ENCODE measurements around the gene KPNA2. TPM values are rescaled to one million over a fixed set of nuclear protein-coding genes. Genes with fewer than 3 reads are reported as not detected.
"Not testable (repeated sequence)": the region's sequence is repeated elsewhere in the genome, so short reads cannot be mapped to it uniquely, and the experiment has no call there.

KPNA2 gene
- total RNA-seq, 2 donors from 2014 or later = 248 to 310 TPM

GRCh38 chr17:68021963-68022362 lies 13.6 kb upstream of the KPNA2 start:
- no peaks in the 10 kb centered on the region for H3K9me3 Mint-ChIP-seq
- H3K4me3 Mint-ChIP-seq = no peak overlapping the region
- Histone ChIP-seq H3K4me1 (ENCODE audit: control insufficient read depth, insufficient read depth, low read length) (peaks cover 4% of the 10 kb centered on the region), H3K9me3 (ENCODE audit: control insufficient read depth, low read length) (no peaks in the 10 kb centered on the region), H3K4me3 (ENCODE audit: low read length) (no peak overlapping the region), H3K9ac (ENCODE audit: extremely low read depth, low read length, poor library complexity, severe bottlenecking) (no peak overlapping the region), H3K36me3 (ENCODE audit: control insufficient read depth, insufficient read depth, low read length) (no peaks in the 10 kb centered on the region), H3K27ac (ENCODE audit: low read depth, low read length) (no peak overlapping the region), H3K27me3 (ENCODE audit: control insufficient read depth, insufficient read depth, low read length, poor library complexity, severe bottlenecking) (no peaks in the 10 kb centered on the region)
- no peaks in the 10 kb centered on the region for H3K36me3 Mint-ChIP-seq (ENCODE audit: low read depth)
- H3K27me3 Mint-ChIP-seq (ENCODE audit: insufficient read depth) = no peaks in the 10 kb centered on the region
- H3K27ac Mint-ChIP-seq = no peak overlapping the region
- H3K4me1 Mint-ChIP-seq = peaks cover 4% of the 10 kb centered on the region
- TF ChIP-seq CTCF (conservative IDR thresholded peaks at IDR 0.05) = no peak
- DNase-seq = no peak
- WGBS, 2 experiments (ENCODE audit: insufficient coverage in 1 of 2, insufficient read length in 1 of 2) = 94 to 100% methylated on average over 4 to 8 of the region's 8 CpGs

- H3K9me3 Mint-ChIP-seq; H3K27me3 Mint-ChIP-seq (ENCODE audit: insufficient read depth); H3K36me3 Mint-ChIP-seq (ENCODE audit: low read depth): not testable (repeated sequence)
These were observed 13.0 kb upstream of the KPNA2 start for GRCh38 chr17:68022547-68022946.

GRCh38 chr17:68029512-68030215 lies 5.9 kb upstream of the KPNA2 start:
- H3K4me3 Mint-ChIP-seq = no peak overlapping the region
- DNase-seq = no peak

More at GRCh38 chr17:68022547-68022946, 13.0 kb upstream of the KPNA2 start:
- H3K27ac Mint-ChIP-seq; H3K4me1 ChIP-seq (ENCODE audit: control insufficient read depth, insufficient read depth, low read length); DNase-seq; H3K4me3 Mint-ChIP-seq; H3K27me3 ChIP-seq (ENCODE audit: control insufficient read depth, insufficient read depth, low read length, poor library complexity, severe bottlenecking); H3K4me1 Mint-ChIP-seq; H3K4me3 ChIP-seq (ENCODE audit: low read length); H3K27ac ChIP-seq (ENCODE audit: low read depth, low read length); H3K9ac ChIP-seq (ENCODE audit: extremely low read depth, low read length, poor library complexity, severe bottlenecking); H3K36me3 ChIP-seq (ENCODE audit: control insufficient read depth, insufficient read depth, low read length); H3K9me3 ChIP-seq (ENCODE audit: control insufficient read depth, low read length): not testable (repeated sequence)
- 92 to 98% methylated on average over 10 to 15 of the region's 15 CpGs for WGBS, 2 experiments (ENCODE audit: insufficient coverage in 1 of 2, insufficient read length in 1 of 2)
- peak; percentile 51 for TF ChIP-seq CTCF (conservative IDR thresholded peaks at IDR 0.05)

More at GRCh38 chr17:68029512-68030215, 5.9 kb upstream of the KPNA2 start:
- no peak overlapping the region for H3K4me3 ChIP-seq (ENCODE audit: low read length)
- H3K27me3 ChIP-seq (ENCODE audit: control insufficient read depth, insufficient read depth, low read length, poor library complexity, severe bottlenecking) = no peaks in the 10 kb centered on the region
- no peaks in the 10 kb centered on the region for H3K36me3 ChIP-seq (ENCODE audit: control insufficient read depth, insufficient read depth, low read length)
- H3K4me1 ChIP-seq (ENCODE audit: control insufficient read depth, insufficient read depth, low read length) = peaks cover 2% of the 10 kb centered on the region
- no peaks in the 10 kb centered on the region for H3K36me3 Mint-ChIP-seq (ENCODE audit: low read depth)
- H3K27ac Mint-ChIP-seq = no peak overlapping the region
- H3K4me1 Mint-ChIP-seq = peaks cover 8% of the 10 kb centered on the region
- no peaks in the 10 kb centered on the region for H3K9me3 Mint-ChIP-seq
- TF ChIP-seq CTCF (conservative IDR thresholded peaks at IDR 0.05) = no peak
- 85 to 92% methylated on average over 5 to 8 of the region's 8 CpGs for WGBS, 2 experiments (ENCODE audit: insufficient coverage in 1 of 2, insufficient read length in 1 of 2)
- H3K9ac ChIP-seq (ENCODE audit: extremely low read depth, low read length, poor library complexity, severe bottlenecking) = no peak overlapping the region
- no peaks in the 10 kb centered on the region for H3K27me3 Mint-ChIP-seq (ENCODE audit: insufficient read depth)
- no peak overlapping the region for H3K27ac ChIP-seq (ENCODE audit: low read depth, low read length)
- no peaks in the 10 kb centered on the region for H3K9me3 ChIP-seq (ENCODE audit: control insufficient read depth, low read length)
